T-helper 2 cell treated with Interferon-gamma antibody and Interleukin-4, amounts not matched to agents 100 ng/mL and 5 ng/mL, for 36 hours (primary cell): ENCODE results near the gene OXSM. TPM values are rescaled to one million over a fixed set of nuclear protein-coding genes. Genes with fewer than 3 reads are reported as not detected.

Source experiments
- intact Hi-C: fragments of 100-400 bp; cut with micrococcal nuclease; formaldehyde crosslinking; loops from one replicate; pipeline ENCODE4 v1.15.1; 2023
- total RNA-seq: library from RNA; stranded (reverse); gene quantifications from 2 replicates; pipeline ENCODE4 v1.2.3, GENCODE V29; 2022

Gene OXSM
- total RNA-seq, result 12.2 and 13.3 TPM in 2 replicates

- intact Hi-C loops, result loop anchor here (1.0 to 10.0 kb wide), 3 partner anchors 8 to 1845 kb away; partner anchors contain the start of gene NR1D2
These were observed at the start of gene OXSM for GRCh38 chr3:25789596-25790556. OXSM (plus strand) TSS chr3:25790090; CDS start chr3:25791021, 931 bp downstream.

GRCh38 chr3:25744470-25744869, 45.4 kb upstream of the OXSM start:
- intact Hi-C loops, result no loop called here

- intact Hi-C loops, result loop anchor here (5.0 kb wide), 1 partner anchor 110 kb away; no protein-coding TSS in a partner anchor
These were observed 42.9 kb upstream of the OXSM start for GRCh38 chr3:25747033-25747432.

GRCh38 chr3:25748189-25748588, 41.7 kb upstream of the OXSM start:
- intact Hi-C loops, result loop anchor here (5.0 kb wide), 1 partner anchor 109 kb away; no protein-coding TSS in a partner anchor

- intact Hi-C loops, result loop anchor here (5.0 kb wide), 1 partner anchor 108 kb away; no protein-coding TSS in a partner anchor
These were observed 40.8 kb upstream of the OXSM start for GRCh38 chr3:25749031-25749581.

GRCh38 chr3:25751048-25751447, 38.8 kb upstream of the OXSM start:
- intact Hi-C loops, result no loop called here

- intact Hi-C loops, result no loop called here
These were observed 38.2 kb upstream of the OXSM start for GRCh38 chr3:25751725-25752124.

- intact Hi-C loops, result no loop called here
These were observed 21.0 kb upstream of the OXSM start for GRCh38 chr3:25768851-25769250.

GRCh38 chr3:25775936-25776335, 14.0 kb upstream of the OXSM start:
- intact Hi-C loops, result no loop called here

- intact Hi-C loops, result loop anchor here (5.0 to 10.0 kb wide), 2 partner anchors 77 to 1836 kb away; partner anchors contain the start of gene NR1D2
These were observed 9.3 kb upstream of the OXSM start for GRCh38 chr3:25780618-25781017.

GRCh38 chr3:25781145-25781757, 8.6 kb upstream of the OXSM start:
- intact Hi-C loops, result loop anchor here (5.0 to 10.0 kb wide), 2 partner anchors 76 to 1836 kb away; partner anchors contain the start of gene NR1D2

GRCh38 chr3:25781758-25782594, 7.9 kb upstream of the OXSM start:
- intact Hi-C loops, result loop anchor here (1.0 to 10.0 kb wide), 3 partner anchors 8 to 1837 kb away; partner anchors contain the start of genes NR1D2 and OXSM

- intact Hi-C loops, result loop anchor here (1.0 to 10.0 kb wide), 3 partner anchors 8 to 1838 kb away; partner anchors contain the start of genes NR1D2 and OXSM
These were observed 7.3 kb upstream of the OXSM start for GRCh38 chr3:25782636-25782937.

GRCh38 chr3:25782938-25783660, 6.8 kb upstream of the OXSM start, which contains the start of gene NGLY1:
NGLY1 (minus strand) TSS chr3:25783443; CDS start chr3:25783390, 53 bp downstream.
- intact Hi-C loops, result loop anchor here (1.0 to 10.0 kb wide), 4 partner anchors 7 to 1838 kb away; partner anchors contain the start of genes NR1D2 and OXSM

- intact Hi-C loops, result loop anchor here (1.0 to 10.0 kb wide), 3 partner anchors 73 to 1839 kb away; partner anchors contain the start of gene NR1D2
These were observed 6.0 kb upstream of the OXSM start for GRCh38 chr3:25783661-25784512.

GRCh38 chr3:25784971-25785370, 4.9 kb upstream of the OXSM start:
- intact Hi-C loops, result loop anchor here (5.0 to 10.0 kb wide), 2 partner anchors 72 to 1840 kb away; partner anchors contain the start of gene NR1D2

GRCh38 chr3:25785826-25786225, 4.1 kb upstream of the OXSM start:
- intact Hi-C loops, result loop anchor here (10.0 kb wide), 1 partner anchor 1841 kb away; the partner anchor contains the start of gene NR1D2

- intact Hi-C loops, result loop anchor here (10.0 kb wide), 1 partner anchor 1843 kb away; the partner anchor contains the start of gene NR1D2
These were observed 2.2 kb upstream of the OXSM start for GRCh38 chr3:25787689-25788088.
